Thyroid gland (tissue), 4 donors: Measurements from ENCODE around the gene GCNT1.

Experiments used
- POLR2A ChIP-seq, 2 donors: fragments of 450-650 bp; IDR thresholded peaks; one replicate each; pipeline ENCODE4 v1.6.1; 2017; ENCODE audit warnings: antibody characterized with exemption in 2 of 2, mild to moderate bottlenecking in 2 of 2, moderate library complexity in 1 of 2
- TF ChIP-seq, protein P1 (sequence below), 6 experiments: fragments of 200-600 bp in 3 of 6; fragments of 450-650 bp in 3 of 6; sonication (generic) in 3 of 6; IDR thresholded peaks; one replicate each; pipeline ENCODE4 v1.5.1; 2016 to 2019; ENCODE audit warnings: antibody characterized with exemption in 6 of 6, mild to moderate bottlenecking in 2 of 6, inconsistent platforms in 1 of 6, moderate library complexity in 1 of 6

- TF ChIP-seq, protein P1, sequence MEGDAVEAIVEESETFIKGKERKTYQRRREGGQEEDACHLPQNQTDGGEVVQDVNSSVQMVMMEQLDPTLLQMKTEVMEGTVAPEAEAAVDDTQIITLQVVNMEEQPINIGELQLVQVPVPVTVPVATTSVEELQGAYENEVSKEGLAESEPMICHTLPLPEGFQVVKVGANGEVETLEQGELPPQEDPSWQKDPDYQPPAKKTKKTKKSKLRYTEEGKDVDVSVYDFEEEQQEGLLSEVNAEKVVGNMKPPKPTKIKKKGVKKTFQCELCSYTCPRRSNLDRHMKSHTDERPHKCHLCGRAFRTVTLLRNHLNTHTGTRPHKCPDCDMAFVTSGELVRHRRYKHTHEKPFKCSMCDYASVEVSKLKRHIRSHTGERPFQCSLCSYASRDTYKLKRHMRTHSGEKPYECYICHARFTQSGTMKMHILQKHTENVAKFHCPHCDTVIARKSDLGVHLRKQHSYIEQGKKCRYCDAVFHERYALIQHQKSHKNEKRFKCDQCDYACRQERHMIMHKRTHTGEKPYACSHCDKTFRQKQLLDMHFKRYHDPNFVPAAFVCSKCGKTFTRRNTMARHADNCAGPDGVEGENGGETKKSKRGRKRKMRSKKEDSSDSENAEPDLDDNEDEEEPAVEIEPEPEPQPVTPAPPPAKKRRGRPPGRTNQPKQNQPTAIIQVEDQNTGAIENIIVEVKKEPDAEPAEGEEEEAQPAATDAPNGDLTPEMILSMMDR (IDR thresholded peaks at IDR 0.05) = no peak
- TF ChIP-seq POLR2A (IDR thresholded peaks at IDR 0.05) = no peak
Observed at GRCh38 chr9:76415731-76416130, 43.3 kb upstream of the GCNT1 start.
